ENCODE data around the gene IL9. TPM values are rescaled to one million over a fixed set of nuclear protein-coding genes. Genes with fewer than 3 reads are reported as not detected.

IL9 gene
- total RNA-seq, 1 donor, result not detected

GRCh38 chr5:135894789-135895188, 852 bp downstream of the IL9 start:
- no peak overlapping the region for H3K4me3 ChIP-seq (ENCODE audit: low read depth, low read length)
- TF ChIP-seq, protein P1, sequence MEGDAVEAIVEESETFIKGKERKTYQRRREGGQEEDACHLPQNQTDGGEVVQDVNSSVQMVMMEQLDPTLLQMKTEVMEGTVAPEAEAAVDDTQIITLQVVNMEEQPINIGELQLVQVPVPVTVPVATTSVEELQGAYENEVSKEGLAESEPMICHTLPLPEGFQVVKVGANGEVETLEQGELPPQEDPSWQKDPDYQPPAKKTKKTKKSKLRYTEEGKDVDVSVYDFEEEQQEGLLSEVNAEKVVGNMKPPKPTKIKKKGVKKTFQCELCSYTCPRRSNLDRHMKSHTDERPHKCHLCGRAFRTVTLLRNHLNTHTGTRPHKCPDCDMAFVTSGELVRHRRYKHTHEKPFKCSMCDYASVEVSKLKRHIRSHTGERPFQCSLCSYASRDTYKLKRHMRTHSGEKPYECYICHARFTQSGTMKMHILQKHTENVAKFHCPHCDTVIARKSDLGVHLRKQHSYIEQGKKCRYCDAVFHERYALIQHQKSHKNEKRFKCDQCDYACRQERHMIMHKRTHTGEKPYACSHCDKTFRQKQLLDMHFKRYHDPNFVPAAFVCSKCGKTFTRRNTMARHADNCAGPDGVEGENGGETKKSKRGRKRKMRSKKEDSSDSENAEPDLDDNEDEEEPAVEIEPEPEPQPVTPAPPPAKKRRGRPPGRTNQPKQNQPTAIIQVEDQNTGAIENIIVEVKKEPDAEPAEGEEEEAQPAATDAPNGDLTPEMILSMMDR (IDR thresholded peaks at IDR 0.05; ENCODE audit: insufficient read depth, low read length), result no peak
- DNase-seq (ENCODE audit: low read depth), result no peak

- DNase-seq (ENCODE audit: low read depth), result no peak
- TF ChIP-seq, protein P1 (IDR thresholded peaks at IDR 0.05; ENCODE audit: insufficient read depth, low read length), result no peak
- no peak overlapping the region for H3K4me3 ChIP-seq (ENCODE audit: low read depth, low read length)
These were observed 1.4 kb downstream of the IL9 start for GRCh38 chr5:135894276-135894675.

DNA sequence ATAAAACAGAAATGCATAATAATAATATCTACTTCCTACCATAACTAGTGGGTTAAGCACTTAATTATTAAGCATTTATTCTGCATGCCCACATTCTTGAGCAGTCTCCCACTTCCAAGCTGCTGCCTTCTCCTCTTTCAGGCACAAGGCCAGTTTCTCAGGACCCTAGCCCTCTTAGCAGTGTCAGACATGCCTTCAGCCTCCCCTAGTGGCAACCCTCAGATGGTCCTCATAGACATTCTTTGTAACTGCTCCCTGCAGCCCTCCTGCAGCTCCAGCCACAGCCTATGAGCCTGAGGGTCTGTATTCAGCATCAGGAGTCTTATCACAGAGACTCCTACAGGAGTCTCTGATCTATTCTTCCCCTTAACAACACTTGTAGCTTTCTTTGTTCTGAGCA, 3.9 kb downstream of the IL9 start:
- H3K4me3 ChIP-seq (ENCODE audit: low read depth, low read length), result no peak overlapping the region
- no peak for DNase-seq (ENCODE audit: low read depth)
- TF ChIP-seq, protein P1 (IDR thresholded peaks at IDR 0.05; ENCODE audit: insufficient read depth, low read length), result peak; percentile 35

DNA sequence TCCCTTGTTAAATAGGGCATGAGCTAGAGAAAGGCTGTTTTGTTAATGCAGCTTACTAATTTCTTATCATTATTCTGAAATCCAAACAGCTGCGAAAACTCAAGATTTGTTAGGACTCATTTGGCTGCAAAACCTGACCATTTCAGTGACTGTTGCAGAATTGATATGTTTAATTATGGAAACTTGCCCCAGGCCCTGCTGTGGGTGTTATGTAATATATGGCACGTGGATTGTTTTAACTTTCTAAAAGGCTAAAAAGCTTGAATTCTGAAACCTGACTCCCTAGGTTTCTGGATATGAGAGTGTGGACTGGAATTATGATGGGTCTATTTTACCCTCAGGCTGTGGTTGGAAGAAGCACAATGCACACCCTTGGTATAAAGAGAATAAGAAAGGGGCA, 4.4 kb downstream of the IL9 start:
- H3K4me3 ChIP-seq (ENCODE audit: low read depth, low read length), result no peak overlapping the region
- TF ChIP-seq, protein P1 (IDR thresholded peaks at IDR 0.05; ENCODE audit: insufficient read depth, low read length), result no peak
- DNase-seq (ENCODE audit: low read depth), result peak; percentile 75

GRCh38 chr5:135890867-135891266, 4.8 kb downstream of the IL9 start:
- TF ChIP-seq, protein P1 (IDR thresholded peaks at IDR 0.05; ENCODE audit: insufficient read depth, low read length), result no peak
- H3K4me3 ChIP-seq (ENCODE audit: low read depth, low read length), result no peak overlapping the region
- DNase-seq (ENCODE audit: low read depth), result no peak

DNA sequence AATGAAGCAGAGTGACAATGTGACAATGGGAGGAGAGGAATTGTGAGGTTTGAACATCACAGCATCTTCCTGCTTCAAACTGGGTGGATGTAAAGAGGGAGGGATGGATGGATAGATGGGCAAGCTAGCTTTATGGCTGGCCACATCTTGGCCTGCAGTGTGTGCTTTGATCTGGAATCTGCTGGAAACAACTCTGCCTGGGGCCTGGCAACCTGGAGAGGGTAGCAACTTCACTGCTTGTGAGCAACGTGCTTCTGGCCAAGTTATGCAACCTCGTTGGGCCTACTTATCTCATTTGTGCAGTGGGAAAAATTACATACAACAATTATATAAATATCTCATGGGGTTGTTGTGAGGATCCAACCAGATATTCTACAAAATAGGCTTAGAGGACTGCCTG, 5.3 kb downstream of the IL9 start:
- peak; percentile 58 for DNase-seq (ENCODE audit: low read depth)
- H3K4me3 ChIP-seq (ENCODE audit: low read depth, low read length), result no peak overlapping the region
- TF ChIP-seq, protein P1 (IDR thresholded peaks at IDR 0.05; ENCODE audit: insufficient read depth, low read length), result no peak

DNA sequence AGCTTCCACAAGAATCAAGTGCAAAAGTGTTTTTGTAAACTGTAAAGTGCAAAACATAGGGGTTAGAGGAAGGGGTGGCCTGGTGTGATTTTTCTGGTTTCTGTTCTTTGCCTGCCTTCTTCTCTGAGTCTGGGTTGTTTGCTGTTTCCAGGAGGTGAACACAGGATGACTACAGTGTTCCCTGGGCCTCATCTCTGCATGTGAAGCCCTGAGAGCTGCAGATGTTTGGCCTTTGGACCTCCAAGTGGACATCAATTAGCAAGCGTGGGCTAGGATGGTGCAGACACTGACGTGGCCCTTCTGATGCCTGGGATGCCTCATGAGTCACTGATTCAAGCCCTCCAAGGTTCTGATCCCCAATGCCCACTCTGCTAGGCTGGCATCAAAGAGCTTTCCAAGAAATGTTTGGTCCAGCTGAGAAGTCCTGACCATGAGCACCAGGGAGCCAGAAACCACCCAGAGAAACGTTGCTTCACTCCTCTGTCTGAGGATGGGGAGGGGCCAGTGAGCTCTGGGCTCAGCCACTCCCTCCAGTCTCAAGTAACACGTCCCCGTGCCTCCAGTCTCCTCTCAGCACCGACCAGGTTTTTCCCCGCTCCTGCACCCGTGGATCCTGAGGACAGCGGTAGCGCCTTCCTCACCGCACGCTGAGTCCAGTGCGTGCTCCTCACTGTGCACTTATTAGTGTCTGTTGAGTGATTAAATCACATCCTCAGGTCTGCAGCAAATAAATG, 7.6 kb downstream of the IL9 start:
- TF ChIP-seq, protein P1 (IDR thresholded peaks at IDR 0.05; ENCODE audit: insufficient read depth, low read length), result no peak
- peak; percentile 42 for DNase-seq (ENCODE audit: low read depth)
- H3K4me3 ChIP-seq (ENCODE audit: low read depth, low read length), result no peak overlapping the region
